GM19328 (cell line): ENCODE results near the gene NCCRP1.

ENCODE experiments used
- ATAC-seq: cut with Tn5 transposase; IDR thresholded peaks from one replicate; pipeline ENCODE4 v1.9.1; 2021; ENCODE audit warnings: mild to moderate bottlenecking, moderate library complexity; ENCODE audit not compliant: unreplicated experiment

Gene NCCRP1

GRCh38 chr19:39178296-39179006, 18.3 kb upstream of the NCCRP1 start:
- no peak for ATAC-seq

- ATAC-seq, result no peak
Observed at GRCh38 chr19:39179754-39180153, 17.0 kb upstream of the NCCRP1 start.

GRCh38 chr19:39180749-39181148, 16.0 kb upstream of the NCCRP1 start:
- no peak for ATAC-seq

GRCh38 chr19:39181500-39182173, 15.1 kb upstream of the NCCRP1 start:
- ATAC-seq, result no peak

GRCh38 chr19:39182174-39182505, 14.6 kb upstream of the NCCRP1 start:
- ATAC-seq, result no peak

DNA sequence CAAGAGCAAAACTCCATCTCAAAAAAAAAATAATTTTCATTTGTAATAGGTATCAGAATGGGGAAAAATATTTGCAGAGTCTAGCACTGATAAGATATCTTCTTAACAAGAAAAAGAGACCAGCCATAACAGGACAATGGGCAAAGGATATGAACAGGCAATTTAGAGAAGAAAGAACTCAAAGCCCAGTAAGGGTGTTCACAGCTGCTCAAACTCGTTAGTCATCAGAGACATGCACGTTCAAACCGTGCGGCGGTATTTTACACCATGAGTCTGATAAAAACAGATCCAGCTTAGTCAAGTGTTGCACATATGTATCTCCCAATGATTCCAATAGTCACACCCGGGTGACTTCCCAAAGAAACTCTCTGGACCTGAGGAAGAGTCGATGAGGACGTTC, 13.7 kb upstream of the NCCRP1 start:
- ATAC-seq, result no peak

- no peak for ATAC-seq
Observed at GRCh38 chr19:39186391-39186790, 10.4 kb upstream of the NCCRP1 start.

GRCh38 chr19:39187552-39187943, 9.2 kb upstream of the NCCRP1 start:
- no peak for ATAC-seq

DNA sequence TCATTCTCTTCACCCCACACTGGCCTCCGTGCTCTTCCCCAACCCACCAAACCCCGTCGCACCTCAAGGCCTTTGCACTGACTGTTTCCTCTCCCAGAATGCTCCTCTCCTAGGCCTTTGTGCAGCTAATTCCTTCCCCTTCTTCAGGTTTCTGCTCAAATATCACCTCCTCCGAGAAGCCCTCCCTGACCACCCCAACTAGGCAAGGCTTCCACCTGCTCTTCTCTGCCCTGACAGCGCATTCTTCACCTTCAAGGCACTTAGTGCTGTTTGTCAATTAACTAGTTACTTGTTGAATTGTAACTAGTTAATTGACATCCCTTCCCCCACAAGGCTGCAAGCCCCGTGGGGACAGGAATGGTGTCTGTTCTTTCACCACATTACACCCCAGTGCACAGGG, 7.8 kb upstream of the NCCRP1 start:
- no peak for ATAC-seq

DNA sequence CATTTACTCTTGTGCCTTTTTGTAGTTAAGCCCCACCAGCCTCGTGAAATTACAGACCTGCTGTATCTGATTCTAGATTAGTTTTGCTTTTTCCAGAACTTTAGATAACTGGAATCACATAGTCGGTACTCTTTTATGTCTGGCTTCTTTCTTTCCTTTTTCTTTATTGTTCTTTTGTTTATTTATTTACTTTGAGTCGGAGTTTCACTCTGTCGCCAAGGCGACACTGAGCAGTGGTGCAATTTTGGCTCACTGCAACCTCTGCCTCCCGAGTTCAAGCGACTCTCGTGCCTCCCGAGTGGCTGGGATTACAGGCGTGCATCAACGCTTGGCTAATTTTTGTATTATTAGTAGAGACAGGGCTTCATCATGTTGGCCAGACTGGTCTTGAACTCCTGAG, 6.0 kb upstream of the NCCRP1 start:
- ATAC-seq, result no peak

DNA sequence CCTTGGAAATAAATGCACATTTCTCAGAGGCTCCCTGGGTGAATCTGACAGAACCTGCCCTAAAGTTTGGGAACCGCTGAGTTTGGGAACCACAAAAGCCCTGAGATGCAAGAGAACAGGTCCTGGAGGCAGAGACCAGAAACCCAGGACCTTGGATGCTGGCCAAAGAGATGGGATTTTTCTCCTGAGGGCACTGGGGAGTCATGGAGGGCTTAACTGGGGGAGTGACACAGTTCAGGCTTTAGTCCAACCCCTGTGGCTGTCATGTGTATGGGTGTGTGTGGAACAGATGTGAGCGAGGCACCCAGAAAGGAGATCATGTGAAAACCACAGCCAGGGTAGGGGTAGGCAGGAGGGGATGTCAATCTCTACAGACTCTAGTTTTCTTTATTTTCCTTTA, 3.9 kb upstream of the NCCRP1 start:
- ATAC-seq, result no peak

- no peak for ATAC-seq
Observed at GRCh38 chr19:39193803-39194202, 3.0 kb upstream of the NCCRP1 start.

- ATAC-seq, result no peak
Observed at GRCh38 chr19:39194832-39195542, 1.8 kb upstream of the NCCRP1 start.

GRCh38 chr19:39195755-39196154, 1.0 kb upstream of the NCCRP1 start:
- no peak for ATAC-seq

DNA sequence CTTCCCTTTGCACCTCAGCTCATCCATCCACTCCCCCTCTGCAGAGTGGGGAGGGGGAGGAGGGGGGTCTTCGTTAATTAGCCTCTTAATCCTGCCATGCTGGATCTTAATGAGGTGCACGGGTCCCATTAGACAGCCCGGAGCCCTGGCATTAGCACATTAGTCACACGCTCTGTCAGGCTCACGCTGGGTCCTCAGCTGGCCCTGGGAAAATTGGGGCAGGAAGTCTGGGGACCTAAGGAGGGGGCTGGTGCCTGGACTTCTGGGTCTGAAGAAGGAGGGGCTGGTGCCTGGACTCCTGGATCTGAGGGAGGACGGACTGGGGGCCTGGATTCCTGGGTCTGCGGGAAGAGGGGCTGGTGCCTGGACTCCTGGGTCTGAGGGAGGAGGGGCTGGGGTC, 444 bp upstream of the NCCRP1 start:
- no peak for ATAC-seq

DNA sequence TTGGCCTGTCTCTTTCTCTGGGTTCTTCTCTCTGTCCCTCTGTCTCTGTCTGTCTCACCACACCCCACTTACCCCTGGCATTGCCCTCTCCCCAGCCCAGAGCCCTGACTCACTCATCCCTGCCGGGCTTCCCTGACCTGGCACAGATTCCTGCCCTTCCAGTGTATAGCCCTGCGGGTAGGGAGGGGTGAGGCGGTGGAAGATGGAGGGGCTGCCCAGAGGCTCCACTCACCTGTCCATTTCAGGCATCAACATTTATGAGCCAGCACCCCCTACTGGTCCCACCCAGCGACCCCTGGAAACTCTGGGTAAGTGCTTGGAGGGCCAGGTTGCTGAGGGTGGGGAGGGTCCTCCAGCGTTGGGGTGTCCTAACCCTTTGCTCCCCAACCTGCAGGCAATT, 1.0 kb downstream of the NCCRP1 start:
- ATAC-seq, result no peak

GRCh38 chr19:39199025-39199424, 2.3 kb downstream of the NCCRP1 start:
- no peak for ATAC-seq

DNA sequence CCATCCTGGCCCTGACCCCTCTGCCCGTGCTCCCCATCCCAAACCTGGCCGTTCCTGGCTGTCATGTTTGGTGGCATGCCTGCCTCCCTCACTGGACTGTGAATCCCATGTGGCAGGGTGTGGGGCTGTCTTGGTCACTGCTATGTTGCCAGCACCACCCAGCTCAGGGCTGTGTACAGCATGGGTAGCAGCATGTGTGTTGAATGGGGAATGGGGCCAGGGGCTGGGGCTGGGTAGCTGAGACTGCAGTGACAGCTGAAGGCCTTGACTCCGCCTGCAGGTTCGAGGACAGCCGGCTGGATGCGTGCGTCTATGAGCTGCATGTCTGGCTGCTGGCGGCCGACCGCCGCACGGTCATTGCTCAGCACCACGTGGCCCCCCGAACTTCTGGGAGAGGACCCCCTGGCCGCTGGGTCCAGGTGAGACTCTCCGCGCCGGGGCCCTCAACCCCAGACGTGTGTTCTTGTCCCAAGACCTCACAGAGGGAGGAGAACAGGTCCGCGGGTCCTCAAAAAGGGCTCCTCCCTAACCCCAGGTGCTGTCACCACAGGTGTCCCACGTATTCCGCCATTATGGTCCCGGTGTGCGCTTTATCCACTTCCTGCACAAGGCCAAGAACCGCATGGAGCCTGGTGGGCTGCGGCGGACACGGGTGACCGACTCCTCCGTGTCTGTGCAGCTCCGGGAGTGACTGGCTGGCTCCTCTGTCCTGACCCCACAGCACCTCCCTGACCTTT, 3.5 kb downstream of the NCCRP1 start:
- no peak for ATAC-seq

DNA sequence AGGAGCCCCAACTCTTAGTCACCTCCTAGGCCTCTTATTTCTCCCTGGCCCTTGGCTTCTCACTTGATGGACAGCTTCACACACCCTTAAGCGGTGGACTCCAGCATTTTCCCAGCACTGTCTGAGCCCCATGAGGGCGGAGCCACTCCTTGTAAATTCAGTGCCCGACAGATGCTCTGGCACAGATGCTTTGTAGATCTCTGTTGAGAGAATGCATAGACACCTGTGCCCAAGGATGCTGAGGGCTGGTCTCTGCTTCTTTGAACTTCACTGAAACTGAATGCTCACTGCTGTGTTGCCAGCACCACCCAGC, 4.0 kb downstream of the NCCRP1 start:
- ATAC-seq, result no peak

- ATAC-seq, result no peak
Observed at GRCh38 chr19:39202998-39203355, 6.2 kb downstream of the NCCRP1 start.

- no peak for ATAC-seq
Observed at GRCh38 chr19:39203372-39204341, 6.9 kb downstream of the NCCRP1 start, which contains the start of gene SYCN. SYCN (minus strand) TSS chr19:39204263; CDS start chr19:39204254, 9 bp downstream.
